ENCODE measurements around the gene NCAN. TPM values are rescaled to one million over a fixed set of nuclear protein-coding genes. Genes with fewer than 3 reads are reported as not detected.

Gene NCAN
- total and polyA plus RNA-seq, 9 of the 15 experiments (the other 6 are each of a cell fraction or from before 2014, with no cell fraction given), result 0.04 TPM; not detected in 8

GRCh38 chr19:19214892-19215291 is 3.1 kb downstream of the NCAN start (continued):
- no peak for TF ChIP-seq BRF2 (IDR thresholded peaks at IDR 0.05; ENCODE audit: borderline replicate concordance, insufficient read depth, insufficient read length)
- TF ChIP-seq SP1 (CRISPR knock-in tag; IDR thresholded peaks at IDR 0.05), result no peak
- TF ChIP-seq ESRRA (IDR thresholded peaks at IDR 0.05; ENCODE audit: borderline replicate concordance, low read depth), result no peak
- no peak for TF ChIP-seq FOSL1 (tag; conservative IDR thresholded peaks at IDR 0.05)
- no peak for TF ChIP-seq PCBP2 (IDR thresholded peaks at IDR 0.05; ENCODE audit: low read depth, low read length, poor library complexity, severe bottlenecking)
- no peak for TF ChIP-seq MBD1 (CRISPR knock-in tag; IDR thresholded peaks at IDR 0.05)
- TF ChIP-seq GTF2E2 (tag; IDR thresholded peaks at IDR 0.05), result no peak
- TF ChIP-seq, protein P1, sequence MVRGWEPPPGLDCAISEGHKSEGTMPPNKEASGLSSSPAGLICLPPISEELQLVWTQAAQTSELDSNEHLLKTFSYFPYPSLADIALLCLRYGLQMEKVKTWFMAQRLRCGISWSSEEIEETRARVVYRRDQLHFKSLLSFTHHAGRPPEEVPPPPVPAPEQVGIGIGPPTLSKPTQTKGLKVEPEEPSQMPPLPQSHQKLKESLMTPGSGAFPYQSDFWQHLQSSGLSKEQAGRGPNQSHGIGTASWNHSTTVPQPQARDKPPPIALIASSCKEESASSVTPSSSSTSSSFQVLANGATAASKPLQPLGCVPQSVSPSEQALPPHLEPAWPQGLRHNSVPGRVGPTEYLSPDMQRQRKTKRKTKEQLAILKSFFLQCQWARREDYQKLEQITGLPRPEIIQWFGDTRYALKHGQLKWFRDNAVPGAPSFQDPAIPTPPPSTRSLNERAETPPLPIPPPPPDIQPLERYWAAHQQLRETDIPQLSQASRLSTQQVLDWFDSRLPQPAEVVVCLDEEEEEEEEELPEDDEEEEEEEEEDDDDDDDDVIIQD (CRISPR knock-in tag; IDR thresholded peaks at IDR 0.05), result no peak
- TF ChIP-seq, protein P2, sequence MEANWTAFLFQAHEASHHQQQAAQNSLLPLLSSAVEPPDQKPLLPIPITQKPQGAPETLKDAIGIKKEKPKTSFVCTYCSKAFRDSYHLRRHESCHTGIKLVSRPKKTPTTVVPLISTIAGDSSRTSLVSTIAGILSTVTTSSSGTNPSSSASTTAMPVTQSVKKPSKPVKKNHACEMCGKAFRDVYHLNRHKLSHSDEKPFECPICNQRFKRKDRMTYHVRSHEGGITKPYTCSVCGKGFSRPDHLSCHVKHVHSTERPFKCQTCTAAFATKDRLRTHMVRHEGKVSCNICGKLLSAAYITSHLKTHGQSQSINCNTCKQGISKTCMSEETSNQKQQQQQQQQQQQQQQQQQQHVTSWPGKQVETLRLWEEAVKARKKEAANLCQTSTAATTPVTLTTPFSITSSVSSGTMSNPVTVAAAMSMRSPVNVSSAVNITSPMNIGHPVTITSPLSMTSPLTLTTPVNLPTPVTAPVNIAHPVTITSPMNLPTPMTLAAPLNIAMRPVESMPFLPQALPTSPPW (CRISPR knock-in tag; IDR thresholded peaks at IDR 0.05), result no peak
- no peak for TF ChIP-seq DPF2 (IDR thresholded peaks at IDR 0.05)
- TF ChIP-seq POLR2B (IDR thresholded peaks at IDR 0.05; ENCODE audit: low read depth, partially characterized antibody), result no peak
- TF ChIP-seq NR1H2 (CRISPR knock-in tag; IDR thresholded peaks at IDR 0.05), result no peak
- TF ChIP-seq ZNF589 (CRISPR knock-in tag; IDR thresholded peaks at IDR 0.05; ENCODE audit: low read depth), result no peak
- no peak for TF ChIP-seq MXI1 (IDR thresholded peaks at IDR 0.05; ENCODE audit: low read depth, low read length)
- no peak for TF ChIP-seq NFXL1 (CRISPR knock-in tag; IDR thresholded peaks at IDR 0.05)
- TF ChIP-seq, protein P3, sequence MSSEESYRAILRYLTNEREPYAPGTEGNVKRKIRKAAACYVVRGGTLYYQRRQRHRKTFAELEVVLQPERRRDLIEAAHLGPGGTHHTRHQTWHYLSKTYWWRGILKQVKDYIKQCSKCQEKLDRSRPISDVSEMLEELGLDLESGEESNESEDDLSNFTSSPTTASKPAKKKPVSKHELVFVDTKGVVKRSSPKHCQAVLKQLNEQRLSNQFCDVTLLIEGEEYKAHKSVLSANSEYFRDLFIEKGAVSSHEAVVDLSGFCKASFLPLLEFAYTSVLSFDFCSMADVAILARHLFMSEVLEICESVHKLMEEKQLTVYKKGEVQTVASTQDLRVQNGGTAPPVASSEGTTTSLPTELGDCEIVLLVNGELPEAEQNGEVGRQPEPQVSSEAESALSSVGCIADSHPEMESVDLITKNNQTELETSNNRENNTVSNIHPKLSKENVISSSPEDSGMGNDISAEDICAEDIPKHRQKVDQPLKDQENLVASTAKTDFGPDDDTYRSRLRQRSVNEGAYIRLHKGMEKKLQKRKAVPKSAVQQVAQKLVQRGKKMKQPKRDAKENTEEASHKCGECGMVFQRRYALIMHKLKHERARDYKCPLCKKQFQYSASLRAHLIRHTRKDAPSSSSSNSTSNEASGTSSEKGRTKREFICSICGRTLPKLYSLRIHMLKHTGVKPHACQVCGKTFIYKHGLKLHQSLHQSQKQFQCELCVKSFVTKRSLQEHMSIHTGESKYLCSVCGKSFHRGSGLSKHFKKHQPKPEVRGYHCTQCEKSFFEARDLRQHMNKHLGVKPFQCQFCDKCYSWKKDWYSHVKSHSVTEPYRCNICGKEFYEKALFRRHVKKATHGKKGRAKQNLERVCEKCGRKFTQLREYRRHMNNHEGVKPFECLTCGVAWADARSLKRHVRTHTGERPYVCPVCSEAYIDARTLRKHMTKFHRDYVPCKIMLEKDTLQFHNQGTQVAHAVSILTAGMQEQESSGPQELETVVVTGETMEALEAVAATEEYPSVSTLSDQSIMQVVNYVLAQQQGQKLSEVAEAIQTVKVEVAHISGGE (CRISPR knock-in tag; IDR thresholded peaks at IDR 0.05), result no peak
- TF ChIP-seq POLR3A (IDR thresholded peaks at IDR 0.05; ENCODE audit: borderline replicate concordance, extremely low read depth, insufficient read depth, insufficient read length), result no peak

Data from K562 (cell line).